Esophagus mucosa (tissue), 1 donor: Measurements from ENCODE around the gene DDX41. TPM values are rescaled to one million over a fixed set of nuclear protein-coding genes. Genes with fewer than 3 reads are reported as not detected.

Source experiments
- ATAC-seq: fragments of 200-7000 bp; cut with Tn5 transposase; one replicate; pipeline ENCODE4 v1.9.1; 2020
- total RNA-seq: library from RNA; stranded (reverse); gene quantifications from one replicate; pipeline ENCODE4 v1.2.4, GENCODE V29; 2023
- donor health status: DM: yes; HTN: yes; CAD: no.

Gene DDX41
- total RNA-seq, 1 donor from 2014 or later: 64.2 TPM

DNA sequence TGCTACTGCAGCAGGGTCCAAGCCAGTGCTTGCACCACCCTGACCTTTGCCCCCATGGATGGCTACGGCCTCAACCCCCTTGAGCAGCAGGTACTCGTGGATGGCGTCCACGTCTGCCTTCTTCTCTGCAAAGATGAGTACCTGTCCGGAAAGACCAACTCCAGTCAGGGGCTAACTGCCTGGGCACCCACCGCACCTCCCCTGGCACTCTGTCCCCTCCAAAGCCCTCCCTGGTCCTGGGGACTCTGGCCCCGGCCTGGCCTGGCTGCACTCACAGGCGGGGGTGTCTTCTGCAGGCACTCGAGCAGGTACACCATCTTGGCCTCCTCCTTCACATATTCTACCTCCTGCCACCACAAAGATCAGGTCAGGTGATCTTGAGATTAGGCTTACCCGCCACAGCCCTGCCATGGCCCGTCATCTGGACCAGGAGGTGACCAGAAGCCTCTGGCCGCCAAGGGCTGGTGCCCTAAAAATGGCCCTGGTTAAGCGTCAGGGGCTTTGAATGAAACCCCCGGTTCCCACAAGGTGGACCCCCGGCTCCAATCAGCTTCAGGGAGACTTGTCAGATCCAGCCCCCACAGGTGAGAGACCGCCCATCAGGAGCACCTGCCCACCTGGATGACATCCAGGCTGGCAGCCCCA, 3.9 kb downstream of the DDX41 start:
- ATAC-seq: no peak

DNA sequence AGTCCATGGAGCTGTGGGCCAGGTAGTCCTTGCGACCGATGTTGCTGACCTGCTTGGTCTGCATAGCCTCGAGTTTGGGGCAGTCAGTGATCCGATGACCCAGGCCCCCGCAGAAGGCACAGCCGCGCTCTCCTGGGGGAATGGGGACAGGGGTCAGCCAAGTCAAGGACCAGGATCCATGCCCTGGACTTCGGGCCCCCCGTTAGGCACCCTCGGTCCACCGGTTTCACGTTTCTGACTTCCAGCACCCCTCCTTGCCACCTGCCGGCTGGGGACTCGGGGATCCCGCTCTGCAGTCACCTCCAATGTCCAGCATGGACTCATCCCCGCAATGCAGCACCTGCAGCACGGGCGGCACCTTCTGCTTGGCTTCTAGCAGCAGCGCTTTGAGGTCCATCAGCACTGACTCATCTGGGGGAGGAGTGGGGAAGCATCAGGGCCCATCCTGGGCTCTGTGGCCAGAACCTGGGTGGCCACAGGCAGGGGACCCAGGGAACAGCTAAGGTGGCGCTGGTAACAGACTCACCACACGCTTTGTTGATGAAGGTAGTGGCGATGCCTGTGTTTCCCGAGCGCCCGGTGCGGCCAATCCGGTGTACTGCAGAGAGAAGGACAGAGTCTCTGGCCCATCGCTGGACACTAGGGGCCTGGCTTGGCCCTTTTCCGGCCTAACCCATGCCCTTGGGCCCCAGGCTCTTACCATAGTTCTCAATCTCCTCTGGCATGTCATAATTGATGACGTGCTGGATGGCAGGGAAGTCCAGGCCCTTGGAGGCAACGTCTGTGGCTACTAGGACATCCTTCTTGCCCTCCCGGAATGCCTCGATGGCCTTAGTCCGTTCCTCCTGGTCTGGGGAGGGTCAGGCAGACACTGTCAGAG, 4.7 kb downstream of the DDX41 start:
- ATAC-seq: no peak

DNA sequence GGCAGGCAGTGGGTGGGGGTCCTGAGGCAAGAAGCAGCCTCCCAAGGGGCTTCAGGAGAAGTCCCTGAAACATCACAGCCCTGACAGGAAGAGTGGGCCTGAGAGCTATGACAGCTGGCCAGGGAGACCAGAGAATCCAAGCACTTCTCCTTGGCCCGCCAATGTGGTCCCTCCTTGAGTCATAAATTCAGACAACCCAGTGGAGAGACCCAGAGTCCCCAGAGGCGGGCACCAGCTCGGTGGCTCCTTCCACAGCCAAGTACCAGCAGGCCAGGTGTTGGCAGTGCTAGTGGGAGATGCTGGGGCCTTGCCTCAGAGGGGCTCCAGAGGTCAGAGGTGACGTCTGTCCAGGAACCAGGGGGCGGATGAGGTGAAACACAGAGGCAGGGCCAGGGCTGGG, 5.6 kb downstream of the DDX41 start:
- no peak for ATAC-seq

DNA sequence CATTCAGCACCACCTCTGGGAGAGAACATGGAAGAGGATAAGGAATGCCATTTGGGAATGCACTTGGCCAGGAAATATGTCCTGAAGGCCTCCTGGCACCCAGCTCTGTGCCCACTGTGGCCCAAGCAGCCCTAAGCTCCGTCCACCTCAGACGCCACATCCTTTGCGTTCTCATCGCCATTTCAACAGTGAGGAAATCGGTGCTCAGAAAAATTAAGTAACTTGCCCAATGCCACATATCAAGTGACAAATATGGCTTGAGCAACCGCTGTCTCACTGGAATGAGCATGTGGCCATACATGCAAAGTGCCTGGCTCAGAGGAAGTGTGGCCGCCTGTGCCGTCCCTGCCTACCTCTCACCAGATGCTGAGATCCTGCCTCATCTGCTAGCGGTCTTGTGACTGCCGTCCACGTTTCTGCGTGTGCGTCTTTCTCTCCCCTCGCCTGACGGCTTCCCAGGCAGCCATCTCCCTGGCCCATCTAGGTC, 6.2 kb downstream of the DDX41 start:
- ATAC-seq: no peak

DNA sequence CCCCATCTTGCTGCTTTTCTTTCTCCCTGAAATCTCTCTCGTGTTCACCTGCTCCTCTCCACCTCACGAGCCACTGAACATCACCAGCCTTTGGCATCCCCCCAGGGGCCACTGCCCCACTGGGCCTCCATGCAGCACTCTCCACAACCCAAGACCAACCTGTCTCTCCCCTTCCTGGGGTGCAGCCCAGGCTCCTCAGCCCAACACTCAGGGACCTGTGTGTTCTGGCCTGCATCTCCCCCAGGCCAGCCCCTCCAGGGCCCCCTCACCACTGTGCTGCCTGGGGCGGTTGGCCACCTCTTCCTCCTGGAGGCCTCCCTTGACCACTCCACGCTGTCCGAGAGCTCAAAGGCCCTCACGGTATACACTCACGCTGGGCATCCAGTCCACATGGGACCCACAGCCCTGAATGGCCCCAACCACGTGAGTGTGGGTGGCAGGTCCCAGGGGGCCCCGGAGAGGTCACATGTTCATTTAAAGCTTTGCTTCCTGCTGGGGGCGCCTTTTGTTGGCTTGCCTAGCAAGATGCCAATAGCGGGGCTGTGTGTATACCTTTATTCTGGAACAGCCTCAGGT, 6.7 kb downstream of the DDX41 start:
- ATAC-seq: peak; percentile 27

DNA sequence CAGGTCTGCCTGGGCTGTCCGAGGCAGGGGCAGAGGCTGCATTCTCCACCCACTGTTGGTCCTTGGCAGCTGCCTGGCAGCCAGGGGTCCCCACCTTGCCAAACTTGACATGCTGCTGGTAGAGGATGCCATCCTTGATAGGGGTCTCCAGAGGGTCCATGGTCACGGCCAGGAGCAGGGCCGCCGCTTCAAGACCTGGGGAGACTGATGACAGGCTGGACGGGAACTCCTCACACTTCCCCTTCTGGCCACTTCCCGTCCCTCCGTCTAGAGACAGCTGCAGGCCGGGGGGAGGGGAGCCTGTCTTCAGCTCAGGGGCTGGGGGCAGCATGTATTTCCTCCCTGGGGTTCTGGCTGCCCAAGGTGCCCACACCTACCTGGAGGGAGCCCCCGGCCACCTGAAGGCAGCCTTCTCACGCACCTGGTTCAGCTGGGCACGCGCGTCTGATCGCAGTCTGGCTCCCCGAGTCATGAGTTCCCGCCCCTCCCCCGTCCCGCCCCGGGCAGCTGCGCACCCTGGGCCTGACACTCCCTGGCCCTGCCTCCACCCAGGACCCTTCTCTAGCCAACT, 7.3 kb downstream of the DDX41 start, which contains the start of gene DOK3:
TSS of gene DOK3 (minus strand) at position 446 of the 571 bp plus-strand sequence. CDS start at position 160, 286 bp downstream.
- ATAC-seq: peak; percentile 15

DNA sequence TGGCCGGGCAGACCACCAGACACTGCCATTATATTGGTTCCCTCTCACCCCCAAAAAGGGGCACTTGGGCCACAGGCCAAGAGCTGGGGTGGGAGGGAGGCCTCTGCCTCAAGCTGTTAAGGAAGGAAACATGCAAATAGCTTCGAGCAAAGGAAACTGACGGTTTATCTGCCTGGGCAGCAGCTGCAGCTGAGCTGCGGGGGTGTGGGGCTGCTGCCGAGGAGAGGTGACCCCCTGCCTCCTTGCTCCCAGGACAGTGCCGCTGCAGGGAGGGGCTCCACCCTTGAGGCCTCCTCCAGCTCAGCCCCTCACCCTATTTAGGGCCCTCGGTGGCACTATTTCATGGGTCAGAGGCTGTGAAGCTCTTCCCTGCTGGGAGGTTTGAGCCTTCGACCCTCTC, 7.9 kb downstream of the DDX41 start:
- peak; percentile 2 for ATAC-seq

DNA sequence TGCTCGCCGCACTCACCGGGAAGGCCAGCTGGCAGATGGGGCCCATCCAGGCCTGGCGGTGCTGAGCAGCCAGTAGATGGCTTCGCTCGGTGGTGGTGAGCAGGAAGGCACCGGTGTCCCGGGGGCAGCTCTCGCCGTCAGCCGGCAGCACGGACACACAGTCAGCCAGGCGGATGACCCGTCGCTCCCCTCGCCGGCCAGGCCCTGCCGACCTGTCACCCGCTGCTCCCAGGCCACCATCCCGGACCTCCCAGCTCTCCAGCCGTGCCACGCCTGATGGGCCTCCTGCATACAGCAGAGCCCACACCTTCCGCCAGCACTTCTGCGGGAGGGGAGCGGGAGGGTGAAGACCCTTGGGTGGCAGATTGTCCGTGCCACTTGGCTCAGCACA, 8.5 kb downstream of the DDX41 start:
- ATAC-seq: no peak

DNA sequence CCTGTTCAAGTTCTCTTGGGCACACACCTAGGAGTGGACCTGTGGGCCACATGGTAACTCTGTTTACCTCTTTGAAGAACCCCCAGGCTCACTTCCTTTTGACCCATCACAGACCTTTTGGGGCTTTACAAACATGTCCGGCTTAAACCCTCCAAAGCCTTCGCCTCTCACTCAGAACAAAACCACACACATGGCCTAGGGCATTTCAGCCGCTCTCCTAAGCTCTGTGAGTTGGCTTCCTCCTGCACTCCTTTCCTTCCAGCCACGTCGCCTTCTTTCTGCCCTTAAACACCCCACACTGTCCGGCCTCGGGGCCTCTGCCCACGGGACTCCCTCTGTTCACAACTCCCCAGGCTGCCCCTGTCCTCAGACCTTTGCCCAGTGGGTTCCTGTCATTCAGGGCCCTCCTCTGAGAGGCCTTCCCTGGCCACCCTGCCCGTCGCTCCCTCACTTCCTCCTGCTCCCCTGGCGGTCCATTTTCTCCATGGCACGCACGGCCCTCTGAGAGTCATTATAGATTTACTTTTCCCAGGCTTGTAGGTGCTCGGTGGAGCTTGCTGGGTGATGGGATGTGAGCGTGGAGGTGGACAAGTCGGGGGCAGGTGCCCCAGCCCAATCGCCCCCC, 9.1 kb downstream of the DDX41 start:
- ATAC-seq: no peak

DNA sequence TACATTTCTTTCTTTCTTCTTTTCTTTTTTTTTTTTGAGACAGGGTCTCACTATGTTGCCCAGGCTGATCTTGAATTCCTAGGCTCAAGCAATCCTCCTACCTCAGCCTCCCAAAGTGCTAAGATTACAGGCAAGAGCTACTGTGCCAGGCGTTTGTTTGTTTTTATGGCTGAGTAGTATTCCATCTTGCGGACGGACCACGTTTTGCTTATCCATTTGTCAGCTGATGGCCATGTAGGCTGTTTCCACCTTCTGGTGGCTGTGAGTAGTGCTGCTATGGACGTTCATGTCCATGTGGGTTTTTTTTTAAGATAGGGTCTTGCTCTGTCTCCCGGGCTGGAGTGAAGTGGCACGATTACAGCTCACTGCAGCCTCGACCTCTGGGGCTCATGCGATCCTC, 9.6 kb downstream of the DDX41 start:
- no peak for ATAC-seq

DNA sequence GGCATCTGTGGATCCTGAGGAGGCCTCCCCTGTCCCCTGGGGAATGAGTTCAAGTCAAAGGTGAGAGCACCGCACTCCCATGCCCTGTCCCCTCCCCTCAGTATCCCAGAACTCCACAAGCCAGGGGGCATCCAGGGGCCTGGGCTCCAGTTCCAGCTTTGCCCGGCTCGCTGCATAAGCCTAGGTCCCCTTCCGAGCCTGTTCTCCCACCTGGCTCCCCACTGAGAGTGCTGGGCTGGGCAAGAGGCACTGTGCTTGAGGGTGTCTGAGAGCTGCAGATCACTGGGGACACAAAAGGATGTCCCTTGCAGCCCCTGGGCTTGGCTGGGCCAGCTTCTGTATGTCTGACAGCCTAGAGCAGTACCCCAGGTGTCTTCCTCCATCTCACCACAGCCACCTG, 11.7 kb downstream of the DDX41 start:
- ATAC-seq: no peak

DNA sequence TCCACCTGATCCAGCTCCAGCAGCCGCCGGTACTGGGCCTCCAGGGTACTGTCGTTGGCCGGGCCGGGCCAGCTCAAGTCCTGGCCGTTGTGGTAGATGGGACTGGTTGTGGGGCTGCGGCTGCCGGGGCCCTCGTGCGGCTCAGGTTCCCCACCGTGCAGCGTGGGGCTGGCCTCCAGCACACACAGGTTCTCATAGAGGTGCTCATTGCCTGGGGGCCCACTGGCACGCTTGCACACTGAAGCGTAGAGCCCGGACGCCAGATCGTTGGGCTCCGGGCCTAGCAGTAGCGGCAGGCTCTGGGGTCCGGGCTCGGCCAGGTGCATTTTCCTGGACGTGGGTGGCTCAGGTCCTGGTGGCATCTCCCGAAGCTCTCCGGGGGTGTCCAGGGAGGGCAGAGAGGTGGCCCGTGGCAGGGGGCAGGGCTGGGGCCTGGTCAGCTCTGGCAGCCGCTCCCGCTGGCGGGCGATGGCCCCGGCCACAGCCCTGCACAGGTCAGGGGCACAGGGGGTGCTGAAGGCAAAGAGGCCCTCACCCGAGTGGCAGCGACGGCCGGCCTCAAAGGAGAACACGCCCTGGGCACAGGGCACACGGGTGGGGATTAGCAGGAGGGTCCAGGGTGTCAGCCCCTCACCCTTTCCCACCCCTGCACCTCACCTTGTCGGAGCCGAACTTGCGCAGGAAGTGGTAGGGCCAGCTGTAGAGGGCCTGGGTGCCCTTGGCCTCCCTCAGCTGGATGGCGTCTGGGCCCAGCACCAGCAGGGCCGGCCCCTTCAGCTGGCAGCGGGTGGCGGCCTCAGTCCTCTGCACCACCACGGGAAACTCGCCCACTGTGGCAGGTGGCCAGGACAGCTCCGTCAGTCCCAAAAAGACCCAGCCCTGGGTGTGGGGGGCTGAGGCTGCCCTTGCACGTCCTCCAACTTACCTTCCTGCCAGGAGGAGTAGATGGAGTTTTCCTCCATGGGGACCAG, 12.4 kb downstream of the DDX41 start:
- no peak for ATAC-seq

DNA sequence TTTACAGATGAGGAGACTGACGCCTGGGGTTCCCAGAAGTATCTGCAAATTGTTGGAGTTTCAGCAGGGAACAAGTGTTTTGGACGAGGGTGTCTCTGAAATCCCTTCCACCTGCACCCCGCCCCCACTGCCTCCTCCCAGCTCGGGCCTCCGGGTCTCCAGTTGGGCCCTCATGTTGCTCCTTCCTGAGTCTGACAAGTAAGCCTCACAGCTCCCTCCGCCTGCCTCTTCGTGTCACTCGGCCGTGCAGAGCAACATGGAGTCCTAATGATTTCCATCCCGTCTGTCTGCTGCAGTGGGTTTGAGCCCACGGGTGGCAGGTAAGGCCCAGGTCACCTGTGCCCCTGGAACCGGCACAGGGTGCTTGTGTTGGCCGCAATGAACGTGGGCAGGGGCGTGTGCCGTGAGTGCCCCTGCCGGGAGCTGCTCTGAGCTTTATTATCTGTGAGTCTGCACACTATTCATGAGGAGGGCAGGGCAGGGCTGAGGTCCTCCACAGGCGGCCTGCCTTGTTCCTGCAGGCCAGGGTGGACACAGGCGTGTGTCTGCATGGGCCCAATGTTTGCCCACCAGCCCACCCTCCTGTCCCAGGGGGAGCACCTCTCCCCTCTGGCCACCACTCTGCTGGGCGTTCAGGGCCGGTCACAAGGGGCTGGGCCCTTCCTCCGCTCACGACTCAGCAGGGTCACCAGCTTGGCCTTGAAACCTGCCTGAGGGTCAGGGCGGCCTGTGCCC, 13.2 kb downstream of the DDX41 start:
- ATAC-seq: no peak

DNA sequence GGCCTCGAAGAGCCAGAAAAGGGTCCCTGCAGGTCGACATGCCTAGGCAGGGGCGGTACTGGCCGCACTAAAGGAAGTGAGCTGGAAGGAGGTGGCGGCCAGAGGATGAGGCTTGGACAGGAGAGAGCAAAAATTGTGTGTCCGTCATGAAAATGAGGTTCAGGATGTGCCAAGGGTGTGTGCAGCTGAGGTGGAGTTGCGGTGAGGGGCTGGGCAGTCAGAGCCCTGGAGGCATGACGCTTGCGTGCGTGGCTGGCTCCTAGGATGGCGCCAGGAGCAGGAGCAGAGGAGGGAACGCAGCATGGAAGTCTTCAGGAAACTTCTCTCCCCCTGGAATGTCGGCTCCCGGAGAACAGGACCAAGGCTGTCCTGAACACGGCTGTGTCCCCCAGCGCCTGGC, 13.9 kb downstream of the DDX41 start:
- no peak for ATAC-seq

DNA sequence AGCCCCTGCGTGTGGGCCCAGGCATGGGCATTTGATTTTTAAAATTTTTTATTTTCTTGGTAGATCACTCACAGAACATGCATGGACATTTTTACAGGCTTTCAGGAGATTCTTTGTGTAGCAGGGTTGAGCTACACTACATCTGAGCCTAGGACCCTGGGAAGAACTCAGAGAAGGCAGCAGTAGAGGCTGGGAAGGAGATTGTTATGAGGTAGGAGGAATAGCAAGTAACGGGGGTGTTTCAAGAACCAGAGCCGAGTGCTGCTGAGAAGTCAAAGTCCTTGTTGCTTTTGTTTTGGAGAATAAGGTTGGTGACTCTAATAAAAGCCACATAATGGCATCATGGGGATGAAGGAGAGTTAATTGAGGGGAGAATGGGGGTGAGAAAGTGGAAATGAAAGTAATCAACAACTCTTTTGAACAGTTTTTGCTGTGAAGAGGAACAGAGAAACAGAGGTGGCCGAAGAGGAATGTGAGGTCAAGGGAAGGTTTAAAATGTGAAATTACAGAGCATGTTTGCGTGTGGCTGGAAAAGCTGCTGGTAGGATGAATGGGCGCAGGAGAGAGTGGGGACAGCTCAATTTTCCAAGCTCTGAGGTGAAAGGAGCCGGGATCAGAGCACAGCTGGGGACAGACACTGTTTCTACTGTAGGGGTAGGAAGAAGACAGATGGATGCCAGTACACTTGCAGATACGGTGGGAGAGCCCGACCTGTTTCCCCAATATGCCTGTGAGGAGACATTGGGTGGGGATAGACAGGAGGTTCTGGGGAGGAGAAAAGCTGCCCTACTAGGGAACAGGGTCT, 14.7 kb downstream of the DDX41 start:
- ATAC-seq: no peak

DNA sequence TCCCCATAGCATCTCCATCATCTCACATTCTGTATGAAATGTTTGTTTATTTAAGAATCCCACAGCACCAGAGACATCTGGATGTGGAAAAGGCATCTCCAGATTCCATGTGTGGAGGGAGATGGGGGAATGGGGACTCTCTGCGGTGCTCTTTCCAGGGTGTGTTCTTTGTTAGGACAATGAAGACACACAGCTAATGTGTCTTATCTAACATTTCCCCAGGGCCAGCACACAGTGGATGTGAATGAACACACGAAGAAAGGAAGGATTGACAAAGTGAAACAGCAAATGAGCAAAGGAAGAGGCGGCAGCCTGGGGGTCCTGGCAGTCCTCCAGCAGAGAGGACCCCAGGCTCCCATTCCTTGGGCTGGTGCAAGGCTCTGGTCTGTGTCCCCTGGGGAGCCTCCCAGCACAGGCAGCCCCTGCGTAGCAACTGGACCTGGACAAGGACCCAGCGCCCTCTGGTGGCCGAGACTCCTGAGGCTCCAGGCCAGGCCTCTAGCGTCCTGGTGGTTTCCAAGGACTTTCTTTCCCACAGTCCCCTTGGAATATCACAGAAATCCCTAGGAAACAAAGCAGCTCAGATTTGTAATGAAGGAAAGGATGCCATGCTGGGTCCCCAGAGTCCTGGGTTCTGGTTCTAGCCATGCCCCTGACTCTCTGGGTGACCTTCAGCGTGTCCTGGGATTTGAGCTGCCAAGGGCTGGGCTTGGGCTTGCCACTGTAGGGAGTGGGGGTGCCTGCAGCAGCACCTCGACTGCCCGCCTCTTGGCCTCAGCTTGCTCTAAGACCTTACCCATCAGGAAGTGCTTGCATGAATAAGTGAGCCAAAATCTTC, 15.9 kb downstream of the DDX41 start:
- ATAC-seq: no peak

DNA sequence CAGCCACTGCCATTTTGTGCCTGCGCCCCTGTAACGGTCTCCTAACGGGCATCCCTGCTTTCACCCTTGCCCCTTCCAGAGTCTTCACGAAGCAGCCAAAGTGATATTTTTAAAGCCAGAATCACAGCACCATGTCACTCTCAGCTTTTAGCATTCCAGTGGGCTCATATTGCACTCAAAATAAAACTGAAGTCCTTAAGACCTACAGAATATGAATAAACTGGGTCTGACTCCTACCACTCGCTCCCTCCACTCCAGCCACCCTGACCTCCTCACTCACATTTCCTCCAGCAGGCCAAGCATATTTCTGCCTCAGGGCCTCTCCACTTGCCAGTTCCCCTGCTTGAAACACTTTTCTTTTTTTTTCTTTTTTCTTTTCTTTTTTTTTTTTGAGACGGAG, 16.9 kb downstream of the DDX41 start:
- ATAC-seq: no peak

DNA sequence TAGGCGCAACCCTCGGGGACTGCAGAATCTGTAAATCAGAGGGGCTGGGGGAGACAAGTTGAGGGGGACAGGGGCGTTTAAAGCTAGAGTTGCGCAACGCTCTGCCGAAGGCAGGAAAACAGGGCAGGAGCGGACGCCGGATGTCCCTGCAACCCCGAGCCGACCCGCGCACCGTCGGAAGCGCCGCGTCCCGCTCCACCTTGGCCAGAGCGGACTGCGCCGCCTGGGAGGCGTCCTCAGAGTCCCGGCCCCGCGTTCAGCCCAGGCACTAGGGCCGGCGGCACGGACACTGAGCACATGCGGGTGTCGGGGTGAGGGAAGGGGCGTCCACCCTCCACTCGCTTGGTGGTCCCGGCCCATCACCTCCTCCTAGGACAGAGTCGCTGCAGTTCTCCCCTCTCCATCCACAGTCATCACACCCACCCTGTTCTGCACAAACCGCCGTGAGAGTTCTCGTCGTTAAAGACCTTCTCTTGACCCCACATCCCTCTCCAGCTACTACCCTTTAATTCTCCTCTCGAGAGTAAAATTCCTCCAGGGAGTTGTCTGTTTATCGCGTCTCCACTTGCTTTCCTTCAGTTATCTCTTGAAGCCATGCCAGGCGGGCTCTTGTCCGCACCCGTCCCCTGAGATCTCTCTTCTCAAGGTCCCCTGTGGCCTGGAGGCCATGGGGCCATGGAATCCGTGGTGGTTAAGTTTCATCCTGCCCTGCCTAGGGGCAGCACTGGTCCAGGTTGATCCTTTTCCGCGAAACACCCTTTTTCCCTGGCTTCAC, 18.6 kb downstream of the DDX41 start:
- ATAC-seq: peak; percentile 6
